Loucy (cell line): ENCODE results near the gene CFAP107.

ENCODE experiments used
- H2AFZ ChIP-seq: fragments of 200-600 bp; sonication (generic); 2 replicates; pipeline ENCODE4 v1.6.0; 2016; ENCODE audit warnings: antibody characterized with exemption, mild to moderate bottlenecking, low read length, moderate library complexity
- H3F3A ChIP-seq: fragments of 200-600 bp; 2 replicates; pipeline ENCODE4 v1.6.0; 2016; ENCODE audit warnings: antibody characterized with exemption, low read depth, mild to moderate bottlenecking
- H3K27me3 ChIP-seq: fragments of 200-600 bp; sonication (generic); 2 replicates; pipeline ENCODE4 v1.6.1; 2014; ENCODE audit warnings: low read length, mild to moderate bottlenecking; ENCODE audit not compliant: insufficient read depth, poor library complexity, severe bottlenecking
- H3K36me3 ChIP-seq: fragments of 200-600 bp; sonication (generic); 2 replicates; pipeline ENCODE4 v1.6.1; 2016; ENCODE audit warnings: low read length; ENCODE audit not compliant: insufficient read depth
- H3K4me1 ChIP-seq: fragments of 200-600 bp; sonication (generic); 2 replicates; pipeline ENCODE4 v1.5.1; 2014; ENCODE audit warnings: low read length, mild to moderate bottlenecking; ENCODE audit not compliant: insufficient read depth, poor library complexity, severe bottlenecking
- H3K4me2 ChIP-seq: fragments of 200-600 bp; sonication (generic); 2 replicates; pipeline ENCODE4 v1.6.0; 2014; ENCODE audit warnings: antibody characterized with exemption, low read length, low read depth, mild to moderate bottlenecking; ENCODE audit not compliant: poor library complexity, severe bottlenecking
- H3K4me3 ChIP-seq: fragments of 200-600 bp; sonication (generic); 2 replicates; pipeline ENCODE4 v1.5.1; 2014; ENCODE audit warnings: low read length, mild to moderate bottlenecking, mixed read lengths; ENCODE audit not compliant: poor library complexity, severe bottlenecking
- H3K79me2 ChIP-seq: fragments of 200-600 bp; sonication (generic); 2 replicates; pipeline ENCODE4 v1.6.1; 2014; ENCODE audit warnings: low read length; ENCODE audit not compliant: insufficient read depth
- H3K9ac ChIP-seq: fragments of 200-600 bp; sonication (generic); 2 replicates; pipeline ENCODE4 v1.6.0; 2014; ENCODE audit warnings: mild to moderate bottlenecking, low read depth, low read length, moderate library complexity; ENCODE audit not compliant: poor library complexity, severe bottlenecking
- H3K9me2 ChIP-seq: fragments of 200-600 bp; sonication (generic); replicated peaks from 2 replicates; pipeline ENCODE4 v1.6.1; 2016; ENCODE audit warnings: low read depth, low read length, mixed read lengths
- H3K9me3 ChIP-seq: fragments of 200-600 bp; sonication (generic); 2 replicates; pipeline ENCODE4 v1.6.1; 2014; ENCODE audit warnings: mild to moderate bottlenecking, antibody characterized with exemption, low read length, low read depth; ENCODE audit not compliant: insufficient read depth
- H4K20me1 ChIP-seq: fragments of 200-600 bp; sonication (generic); 2 replicates; pipeline ENCODE4 v1.6.0; 2014; ENCODE audit warnings: antibody characterized with exemption, low read length, mild to moderate bottlenecking; ENCODE audit not compliant: insufficient read depth, poor library complexity, severe bottlenecking
- CTCF ChIP-seq: fragments of 200-600 bp; sonication (generic); conservative IDR thresholded peaks from 2 replicates; pipeline ENCODE4 v1.5.1; 2014; ENCODE audit warnings: mild to moderate bottlenecking, antibody characterized with exemption, low read length
- EZH2phosphoT487 ChIP-seq: fragments of 200-600 bp; IDR thresholded peaks from 2 replicates; pipeline ENCODE4 v1.6.1; 2018; ENCODE audit warnings: antibody characterized with exemption, mild to moderate bottlenecking, moderate library complexity, borderline replicate concordance

Gene CFAP107

GRCh38 chr1:12756273-12756672 is 10.3 kb downstream of the CFAP107 start:
- H3K79me2 ChIP-seq, result no peaks in the 10 kb centered on the region

DNA sequence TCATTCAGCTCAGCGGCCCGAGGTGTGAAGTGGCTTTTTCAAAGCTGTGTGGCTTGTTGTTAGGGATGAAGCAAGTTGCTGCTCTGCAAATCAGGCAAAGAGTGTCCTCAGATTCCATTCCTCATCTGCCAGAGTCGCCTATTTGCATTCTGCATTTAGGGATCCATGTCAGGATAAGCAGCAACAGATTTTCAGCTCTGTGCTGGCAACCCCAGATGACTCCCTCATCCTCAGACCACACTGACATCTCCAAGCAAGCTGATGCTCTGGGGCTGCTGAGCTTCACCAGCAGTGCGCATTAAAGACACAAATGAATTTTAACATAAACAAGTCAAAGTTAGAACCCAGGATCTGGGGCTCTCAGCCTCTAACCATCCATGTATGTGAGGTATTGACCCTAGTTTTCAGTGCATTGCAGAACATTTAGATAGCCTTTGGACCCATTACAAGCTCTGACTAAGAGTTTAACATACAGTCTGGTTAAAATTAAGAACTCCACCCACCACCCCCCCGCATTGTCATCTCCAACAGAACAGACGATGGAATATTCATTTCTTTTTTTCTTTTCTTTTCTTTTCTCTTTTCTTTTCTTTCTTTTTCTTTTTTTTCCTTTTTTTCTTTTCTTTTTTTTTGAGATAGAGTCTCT is 10.9 kb downstream of the CFAP107 start:
- Histone ChIP-seq H3K9me2 (no peaks in the 10 kb centered on the region), H3K4me2 (no peak overlapping the region), H3K4me3 (no peak overlapping the region), H3K9me3 (no peaks in the 10 kb centered on the region), H2AFZ (no peak overlapping the region), H3K9ac (no peak overlapping the region), H3K27me3 (no peaks in the 10 kb centered on the region), H3K36me3 (no peaks in the 10 kb centered on the region), H3F3A (no peaks in the 10 kb centered on the region), H3K4me1 (no peaks in the 10 kb centered on the region), H3K79me2 (no peaks in the 10 kb centered on the region), H4K20me1 (no peaks in the 10 kb centered on the region)
- TF ChIP-seq CTCF (no peak), EZH2phosphoT487 (no peak)

More at GRCh38 chr1:12756273-12756672, 10.3 kb downstream of the CFAP107 start:
- Histone ChIP-seq H3F3A (no peaks in the 10 kb centered on the region), H3K4me3 (no peak overlapping the region), H3K9ac (no peak overlapping the region), H4K20me1 (no peaks in the 10 kb centered on the region), H3K4me1 (no peaks in the 10 kb centered on the region), H3K4me2 (no peak overlapping the region), H3K27me3 (no peaks in the 10 kb centered on the region), H3K9me2 (no peaks in the 10 kb centered on the region), H3K9me3 (no peaks in the 10 kb centered on the region), H3K36me3 (no peaks in the 10 kb centered on the region), H2AFZ (no peak overlapping the region)
- TF ChIP-seq CTCF, result no peak
- TF ChIP-seq EZH2phosphoT487, result no peak

DNA sequence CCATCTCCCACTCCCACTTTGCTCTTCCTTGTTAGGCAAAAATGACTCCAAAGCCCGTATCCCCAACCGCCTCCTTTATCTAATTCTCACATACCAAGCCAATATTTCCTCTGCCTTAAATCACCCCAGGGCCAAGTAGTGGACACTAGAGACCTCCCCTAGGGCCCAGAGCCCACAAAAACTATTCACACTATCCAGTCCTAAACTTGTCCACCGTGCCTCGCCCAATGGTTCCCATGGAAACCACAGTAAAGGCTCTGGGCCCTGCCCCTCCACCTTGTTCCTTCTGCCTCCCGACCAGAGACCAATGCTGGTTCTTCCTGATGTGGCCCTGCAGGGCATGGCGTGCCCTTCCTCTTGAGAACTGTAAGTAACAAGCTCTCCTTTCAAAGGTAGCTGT is 11.8 kb downstream of the CFAP107 start:
- no peak overlapping the region for H2AFZ ChIP-seq
- no peak overlapping the region for H3K9ac ChIP-seq
- no peaks in the 10 kb centered on the region for H4K20me1 ChIP-seq
- H3K9me2 ChIP-seq, result no peaks in the 10 kb centered on the region
- no peak overlapping the region for H3K4me2 ChIP-seq
- H3K4me1 ChIP-seq, result no peaks in the 10 kb centered on the region
- no peak overlapping the region for H3K4me3 ChIP-seq
- H3K36me3 ChIP-seq, result no peaks in the 10 kb centered on the region
- H3K27me3 ChIP-seq, result no peaks in the 10 kb centered on the region
- H3K9me3 ChIP-seq, result no peaks in the 10 kb centered on the region
- TF ChIP-seq EZH2phosphoT487, result no peak
- TF ChIP-seq CTCF, result no peak
- no peaks in the 10 kb centered on the region for H3F3A ChIP-seq
- no peaks in the 10 kb centered on the region for H3K79me2 ChIP-seq
